Fibroblast of lung (primary cell): Measurements from ENCODE around the gene CERS3. TPM values are rescaled to one million over a fixed set of nuclear protein-coding genes. Genes with fewer than 3 reads are reported as not detected.

Experiments used
- DNase-seq, 2 donors: peaks; one replicate each; pipeline versions ENCODE4 v3.0.0 to v3.0.0-alpha.2; 2010; ENCODE audit warnings: low read depth in 2 of 2
- H2AFZ ChIP-seq: 2 replicates; pipeline ENCODE4 v1.5.1; 2012; ENCODE audit warnings: low read length, control low read depth, inconsistent platforms
- H3K27ac ChIP-seq: 2 replicates; pipeline ENCODE4 v1.5.1; 2011; ENCODE audit warnings: low read length, control low read depth; ENCODE audit not compliant: insufficient read depth
- H3K27me3 ChIP-seq: 2 replicates; pipeline ENCODE4 v1.5.1; 2011; ENCODE audit warnings: mild to moderate bottlenecking, low read length; ENCODE audit not compliant: control insufficient read depth, insufficient read depth
- H3K36me3 ChIP-seq: 2 replicates; pipeline ENCODE4 v1.5.1; 2011; ENCODE audit warnings: low read length; ENCODE audit not compliant: control insufficient read depth, insufficient read depth
- H3K4me1 ChIP-seq: 2 replicates; pipeline ENCODE4 v1.5.1; 2011; ENCODE audit warnings: low read length; ENCODE audit not compliant: control insufficient read depth, insufficient read depth; ENCODE audit errors: extremely low read depth
- H3K4me2 ChIP-seq: 2 replicates; pipeline ENCODE4 v1.5.1; 2011; ENCODE audit warnings: low read length, control low read depth; ENCODE audit not compliant: insufficient read depth; ENCODE audit errors: extremely low read depth
- H3K4me3 ChIP-seq, 4 experiments: fragments of 200-600 bp in 1 of 4; sonication (generic) in 1 of 4; replicated peaks in 1 of 4; 2 replicates each; pipeline ENCODE4 v1.5.1; 2011 to 2016; ENCODE audit warnings: low read length in 4 of 4, low read depth in 3 of 4, mild to moderate bottlenecking in 3 of 4, control low read depth in 2 of 4, inconsistent platforms in 1 of 4, mixed read lengths in 1 of 4; ENCODE audit not compliant: insufficient read depth in 1 of 4; ENCODE audit errors: control extremely low read depth in 1 of 4
- H3K79me2 ChIP-seq: 2 replicates; pipeline ENCODE4 v1.5.1; 2012; ENCODE audit warnings: mild to moderate bottlenecking, low read length, inconsistent platforms; ENCODE audit not compliant: control insufficient read depth, insufficient read depth
- H3K9ac ChIP-seq: 2 replicates; pipeline ENCODE4 v1.5.1; 2011; ENCODE audit warnings: mild to moderate bottlenecking, low read length, control low read depth; ENCODE audit not compliant: insufficient read depth
- H3K9me3 ChIP-seq: 2 replicates; pipeline ENCODE4 v1.5.1; 2012; ENCODE audit warnings: low read depth, low read length; ENCODE audit not compliant: control insufficient read depth, insufficient read depth
- H4K20me1 ChIP-seq: 2 replicates; pipeline ENCODE4 v1.5.1; 2011; ENCODE audit warnings: low read length; ENCODE audit not compliant: control insufficient read depth, insufficient read depth; ENCODE audit errors: extremely low read depth
- EZH2 ChIP-seq: IDR thresholded peaks from 2 replicates; pipeline ENCODE4 v1.5.1; 2012; ENCODE audit warnings: low read length, control low read depth, mild to moderate bottlenecking; ENCODE audit errors: missing control alignments
- polyA plus RNA-seq, 2 donors: library from polyadenylated mRNA; depleted of rRNA in 1 of 2; stranded (reverse) in 1 of 2; unstranded in 1 of 2; fragments of >200 nt; gene quantifications; 2 replicates each; pipeline ENCODE4 v1.2.1, GENCODE V29; 2011 to 2012; ENCODE audit warnings: missing spikeins in 1 of 2
- total RNA-seq: library from RNA; depleted of rRNA; stranded (reverse); fragments of >200 nt; gene quantifications from 2 replicates; pipeline ENCODE4 v1.2.1, GENCODE V29; 2014
- TF ChIP-seq, protein P1 (sequence below), 2 donors: IDR thresholded peaks in 1 of 2; conservative IDR thresholded peaks in 1 of 2; 1 replicate in 1 of 2; 2 replicates in 1 of 2; pipeline ENCODE4 v1.5.1; 2011 to 2012; ENCODE audit warnings: low read length in 2 of 2, control low read depth in 1 of 2, inconsistent platforms in 1 of 2, low read depth in 1 of 2, mild to moderate bottlenecking in 1 of 2

CERS3 gene
- total and polyA plus RNA-seq, 2 donors (not counting 1 experiment from before 2014, with no cell fraction given) = not detected

- Histone ChIP-seq H4K20me1 (no peaks in the 10 kb centered on the region), H3K27me3 (no peaks in the 10 kb centered on the region), H3K36me3 (no peaks in the 10 kb centered on the region), H3K9me3 (no peaks in the 10 kb centered on the region), H3K9ac (no peak overlapping the region), H2AFZ (no peak overlapping the region), H3K27ac (no peak overlapping the region), H3K4me1 (no peaks in the 10 kb centered on the region), H3K79me2 (no peaks in the 10 kb centered on the region), H3K4me3 (no peak overlapping the region), H3K4me2 (no peak overlapping the region)
- TF ChIP-seq EZH2 = no peak
- TF ChIP-seq, protein P1, sequence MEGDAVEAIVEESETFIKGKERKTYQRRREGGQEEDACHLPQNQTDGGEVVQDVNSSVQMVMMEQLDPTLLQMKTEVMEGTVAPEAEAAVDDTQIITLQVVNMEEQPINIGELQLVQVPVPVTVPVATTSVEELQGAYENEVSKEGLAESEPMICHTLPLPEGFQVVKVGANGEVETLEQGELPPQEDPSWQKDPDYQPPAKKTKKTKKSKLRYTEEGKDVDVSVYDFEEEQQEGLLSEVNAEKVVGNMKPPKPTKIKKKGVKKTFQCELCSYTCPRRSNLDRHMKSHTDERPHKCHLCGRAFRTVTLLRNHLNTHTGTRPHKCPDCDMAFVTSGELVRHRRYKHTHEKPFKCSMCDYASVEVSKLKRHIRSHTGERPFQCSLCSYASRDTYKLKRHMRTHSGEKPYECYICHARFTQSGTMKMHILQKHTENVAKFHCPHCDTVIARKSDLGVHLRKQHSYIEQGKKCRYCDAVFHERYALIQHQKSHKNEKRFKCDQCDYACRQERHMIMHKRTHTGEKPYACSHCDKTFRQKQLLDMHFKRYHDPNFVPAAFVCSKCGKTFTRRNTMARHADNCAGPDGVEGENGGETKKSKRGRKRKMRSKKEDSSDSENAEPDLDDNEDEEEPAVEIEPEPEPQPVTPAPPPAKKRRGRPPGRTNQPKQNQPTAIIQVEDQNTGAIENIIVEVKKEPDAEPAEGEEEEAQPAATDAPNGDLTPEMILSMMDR (conservative IDR thresholded peaks at IDR 0.05 in 1 of 2, IDR thresholded peaks at IDR 0.05 in 1 of 2; ENCODE audit: low read depth in 1 of 2, low read length in 2 of 2) = no peak
- DNase-seq = peak; percentile 41 to 56
Measured at GRCh38 chr15:100468285-100468684, 60.5 kb downstream of the CERS3 start.

DNA sequence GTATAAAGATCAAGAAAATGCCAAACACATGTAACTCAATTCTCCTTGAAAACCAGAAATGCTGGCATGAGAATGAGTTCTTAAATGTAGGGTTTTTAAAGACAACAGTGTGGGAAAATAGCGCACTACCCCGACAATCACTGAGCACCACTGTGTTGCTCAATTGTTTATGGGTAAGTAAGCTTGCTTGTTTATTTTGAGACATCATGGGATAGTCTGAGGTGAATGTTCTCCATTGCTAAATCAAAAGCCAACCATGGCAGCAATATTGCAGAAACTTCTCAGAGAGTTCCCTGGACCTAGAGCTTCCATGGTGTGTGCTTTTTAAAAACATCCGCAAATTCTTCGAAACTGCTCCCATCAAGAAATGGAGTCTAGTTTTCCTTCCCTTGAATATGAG is 62.7 kb downstream of the CERS3 start:
- Histone ChIP-seq H3K9ac (no peak overlapping the region), H3K4me2 (no peak overlapping the region), H3K9me3 (no peaks in the 10 kb centered on the region), H4K20me1 (no peaks in the 10 kb centered on the region), H3K36me3 (no peaks in the 10 kb centered on the region), H3K4me1 (no peaks in the 10 kb centered on the region), H3K4me3 (no peak overlapping the region), H2AFZ (no peak overlapping the region), H3K27me3 (no peaks in the 10 kb centered on the region), H3K79me2 (no peaks in the 10 kb centered on the region), H3K27ac (no peak overlapping the region)
- DNase-seq = no peak
- TF ChIP-seq EZH2 = no peak
- TF ChIP-seq, protein P1 (conservative IDR thresholded peaks at IDR 0.05 in 1 of 2, IDR thresholded peaks at IDR 0.05 in 1 of 2; ENCODE audit: low read depth in 1 of 2, low read length in 2 of 2) = no peak

DNA sequence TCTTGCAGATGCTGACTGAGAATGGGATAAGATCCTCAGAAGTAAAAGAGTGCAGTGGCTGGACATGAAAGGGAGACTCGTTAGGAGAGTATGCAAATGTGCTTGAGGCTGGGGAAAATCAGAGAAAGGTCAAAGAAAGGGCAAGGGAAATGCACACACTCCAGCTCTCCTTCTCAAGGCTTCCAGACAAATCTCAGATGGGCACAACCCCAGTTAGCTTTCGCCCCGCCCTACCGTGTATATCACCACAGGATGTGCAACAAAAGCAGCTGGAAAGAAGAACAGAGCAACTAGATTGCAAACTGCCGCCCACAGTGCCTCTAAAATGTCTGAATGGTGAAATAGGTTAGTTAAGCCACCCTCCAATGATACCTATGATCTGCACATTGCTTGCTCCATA is 63.9 kb downstream of the CERS3 start:
- no peaks in the 10 kb centered on the region for H3K27me3 ChIP-seq

More for the DNA sequence above, 63.9 kb downstream of the CERS3 start:
- no peak for DNase-seq
- H3K4me2 ChIP-seq = no peak overlapping the region
- no peaks in the 10 kb centered on the region for H4K20me1 ChIP-seq
- H2AFZ ChIP-seq = no peak overlapping the region
- H3K4me3 ChIP-seq = no peak overlapping the region
- H3K4me1 ChIP-seq = no peaks in the 10 kb centered on the region
- H3K27ac ChIP-seq = no peak overlapping the region
- no peaks in the 10 kb centered on the region for H3K79me2 ChIP-seq
- no peaks in the 10 kb centered on the region for H3K9me3 ChIP-seq
- no peaks in the 10 kb centered on the region for H3K36me3 ChIP-seq
- TF ChIP-seq EZH2 = no peak
- TF ChIP-seq, protein P1 (conservative IDR thresholded peaks at IDR 0.05 in 1 of 2, IDR thresholded peaks at IDR 0.05 in 1 of 2; ENCODE audit: low read depth in 1 of 2, low read length in 2 of 2) = no peak
- H3K9ac ChIP-seq = no peak overlapping the region
